Smooth muscle cell (in vitro differentiated cells): ENCODE data around the gene NEDD4L. TPM values are rescaled to one million over a fixed set of nuclear protein-coding genes. Genes with fewer than 3 reads are reported as not detected.

Experiments
- DNase-seq: peaks from one replicate; lab custom pipeline; 2025; ENCODE audit not compliant: unreplicated experiment; lab: John Stamatoyannopoulos, UW
- H2AFZ ChIP-seq: fragments of 200-600 bp; sonication (generic); 2 replicates; pipeline ENCODE4 v1.6.0; 2016; ENCODE audit warnings: antibody characterized with exemption, low read depth, mild to moderate bottlenecking
- H3F3A ChIP-seq: fragments of 200-600 bp; sonication (generic); 2 replicates; pipeline ENCODE4 v1.6.0; 2017; ENCODE audit warnings: antibody characterized with exemption, low read depth
- H3K27ac ChIP-seq: fragments of 200-600 bp; sonication (generic); 2 replicates; pipeline ENCODE4 v1.5.1; 2016; ENCODE audit warnings: low read depth, mild to moderate bottlenecking
- H3K27me3 ChIP-seq: fragments of 200-600 bp; sonication (generic); 2 replicates; pipeline ENCODE4 v1.6.1; 2016; ENCODE audit warnings: low read depth, mild to moderate bottlenecking
- H3K36me3 ChIP-seq: fragments of 200-600 bp; sonication (generic); 2 replicates; pipeline ENCODE4 v1.5.1; 2016; ENCODE audit warnings: low read depth
- H3K4me1 ChIP-seq: fragments of 200-600 bp; sonication (generic); 2 replicates; pipeline ENCODE4 v1.5.1; 2016; ENCODE audit warnings: low read depth
- H3K4me2 ChIP-seq: fragments of 200-600 bp; sonication (generic); 2 replicates; pipeline ENCODE4 v1.6.0; 2016; ENCODE audit warnings: mild to moderate bottlenecking
- H3K4me3 ChIP-seq: fragments of 200-600 bp; sonication (generic); 2 replicates; pipeline ENCODE4 v1.5.1; 2016; ENCODE audit warnings: mild to moderate bottlenecking
- H3K79me2 ChIP-seq: fragments of 200-600 bp; sonication (generic); 2 replicates; pipeline ENCODE4 v1.6.0; 2016; ENCODE audit warnings: low read depth, mild to moderate bottlenecking
- H3K9ac ChIP-seq: fragments of 200-600 bp; sonication (generic); 2 replicates; pipeline ENCODE4 v1.6.0; 2016; ENCODE audit warnings: low read depth
- H3K9me3 ChIP-seq: fragments of 200-600 bp; sonication (generic); replicated peaks from 2 replicates; pipeline ENCODE4 v1.5.1; 2016; ENCODE audit warnings: low read depth
- H4K20me1 ChIP-seq: fragments of 200-600 bp; sonication (generic); 2 replicates; pipeline ENCODE4 v1.6.0; 2016; ENCODE audit warnings: low read depth
- WGBS: methylation state at CpG from one replicate; pipeline ENCODE4 v1.1.7; 2016; ENCODE audit warnings: low lambda C conversion rate; 5-methylcytosine and 5-hydroxymethylcytosine counted together
- polyA plus RNA-seq: library from polyadenylated mRNA; unstranded; fragments of >200 nt; fragmentation: Nextera tagmentation; extraction: Ambion mirVana; gene quantifications from 2 replicates; pipeline ENCODE4 v1.2.1, GENCODE V29; 2016
- total RNA-seq: library from RNA; depleted of rRNA; stranded (reverse); fragments of >200 nt; gene quantifications from 2 replicates; pipeline ENCODE4 v1.2.3, GENCODE V29; 2014
- TF ChIP-seq, protein P1 (sequence below): fragments of 200-600 bp; sonication (generic); IDR thresholded peaks from 2 replicates; pipeline ENCODE4 v1.5.1; 2017; ENCODE audit warnings: borderline replicate concordance, mild to moderate bottlenecking, antibody characterized with exemption; ENCODE audit not compliant: insufficient read depth, poor library complexity, severe bottlenecking

Gene NEDD4L
- total and polyA plus RNA-seq, 2 experiments from 2014 or later = 8.7 to 41.3 TPM

DNA sequence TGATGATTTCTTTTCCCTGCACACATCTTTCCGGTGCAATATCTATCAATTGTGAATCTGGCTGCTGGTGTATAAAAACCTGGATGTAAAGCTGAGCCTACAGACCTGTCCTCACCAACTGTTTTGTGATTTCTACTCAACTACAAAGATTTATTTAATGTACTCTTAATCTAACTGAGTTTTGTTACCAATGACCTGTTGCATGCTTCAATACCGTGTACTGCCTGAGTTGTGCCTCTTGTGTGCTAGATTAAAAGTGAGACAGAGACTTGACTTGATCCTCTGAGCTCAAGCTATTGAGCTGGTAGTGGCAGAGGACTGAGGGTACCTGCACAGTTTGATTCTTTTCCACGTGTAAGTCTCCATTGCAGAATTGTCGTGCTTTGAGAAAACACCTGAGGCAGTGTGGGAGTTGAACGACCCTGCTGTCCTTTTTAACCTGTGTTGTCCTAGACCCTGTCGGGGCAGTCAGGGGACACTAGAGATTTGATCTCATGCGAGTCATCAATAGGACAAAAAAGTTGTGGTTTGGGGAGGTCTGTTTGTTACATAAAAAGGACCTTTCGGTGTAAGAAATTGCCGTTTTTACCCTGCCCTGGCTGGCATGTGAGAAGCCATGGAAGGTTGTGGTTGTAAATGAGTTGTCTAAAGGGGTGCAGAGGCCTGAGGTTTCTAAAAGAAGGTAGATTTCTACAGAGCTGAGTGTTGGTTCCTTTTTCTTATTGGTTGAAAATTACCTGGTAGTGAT is 353.5 kb downstream of the NEDD4L start:
- Histone ChIP-seq H3F3A (no peaks in the 10 kb centered on the region), H3K27me3 (no peaks in the 10 kb centered on the region), H2AFZ (no peak overlapping the region), H3K79me2 (no peaks in the 10 kb centered on the region), H3K36me3 (no peaks in the 10 kb centered on the region), H3K4me1 (no peaks in the 10 kb centered on the region), H3K27ac (no peak overlapping the region), H3K4me2 (no peak overlapping the region), H4K20me1 (no peaks in the 10 kb centered on the region), H3K9me3 (no peaks in the 10 kb centered on the region), H3K4me3 (no peak overlapping the region), H3K9ac (no peak overlapping the region)
- no peak for DNase-seq
- TF ChIP-seq, protein P1, sequence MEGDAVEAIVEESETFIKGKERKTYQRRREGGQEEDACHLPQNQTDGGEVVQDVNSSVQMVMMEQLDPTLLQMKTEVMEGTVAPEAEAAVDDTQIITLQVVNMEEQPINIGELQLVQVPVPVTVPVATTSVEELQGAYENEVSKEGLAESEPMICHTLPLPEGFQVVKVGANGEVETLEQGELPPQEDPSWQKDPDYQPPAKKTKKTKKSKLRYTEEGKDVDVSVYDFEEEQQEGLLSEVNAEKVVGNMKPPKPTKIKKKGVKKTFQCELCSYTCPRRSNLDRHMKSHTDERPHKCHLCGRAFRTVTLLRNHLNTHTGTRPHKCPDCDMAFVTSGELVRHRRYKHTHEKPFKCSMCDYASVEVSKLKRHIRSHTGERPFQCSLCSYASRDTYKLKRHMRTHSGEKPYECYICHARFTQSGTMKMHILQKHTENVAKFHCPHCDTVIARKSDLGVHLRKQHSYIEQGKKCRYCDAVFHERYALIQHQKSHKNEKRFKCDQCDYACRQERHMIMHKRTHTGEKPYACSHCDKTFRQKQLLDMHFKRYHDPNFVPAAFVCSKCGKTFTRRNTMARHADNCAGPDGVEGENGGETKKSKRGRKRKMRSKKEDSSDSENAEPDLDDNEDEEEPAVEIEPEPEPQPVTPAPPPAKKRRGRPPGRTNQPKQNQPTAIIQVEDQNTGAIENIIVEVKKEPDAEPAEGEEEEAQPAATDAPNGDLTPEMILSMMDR = no peak
- 82% methylated on average over 9 of the region's 9 CpGs for WGBS

DNA sequence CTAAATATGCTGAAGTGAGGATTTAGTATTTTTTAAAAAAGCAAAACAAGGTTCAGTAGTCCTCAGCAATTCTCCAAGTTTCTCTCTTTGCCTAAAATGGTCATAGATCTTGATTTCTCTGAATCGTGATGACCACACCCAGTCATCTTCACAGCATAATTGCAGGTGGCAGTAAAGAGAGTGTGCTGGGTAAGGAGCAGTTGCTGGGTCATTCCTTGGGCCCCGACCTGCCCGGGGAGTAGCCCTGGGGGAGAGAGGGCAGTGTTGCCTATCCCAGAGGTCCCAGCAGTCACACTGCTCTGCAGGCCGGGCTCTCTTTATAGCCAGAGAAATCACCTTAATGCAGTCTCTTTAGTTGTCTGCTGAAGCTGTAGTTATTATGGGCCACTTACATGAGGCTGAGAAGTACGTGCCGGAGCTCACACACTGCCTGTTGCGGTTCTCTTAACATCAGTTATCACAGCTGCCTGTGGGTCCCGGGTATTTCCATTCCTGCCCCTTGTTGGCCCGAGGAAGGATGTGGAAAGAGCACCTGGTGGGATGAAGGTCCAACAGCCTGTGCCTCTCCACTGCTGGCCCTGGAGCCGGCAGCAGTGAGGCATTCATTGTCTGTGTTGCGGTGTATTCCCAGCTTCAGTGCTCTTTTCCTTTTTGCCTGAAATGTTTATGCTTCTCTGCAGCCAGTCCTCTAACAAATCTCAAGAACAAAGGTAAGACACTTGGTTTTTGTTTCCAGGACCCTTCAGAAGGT is 354.8 kb downstream of the NEDD4L start:
- Histone ChIP-seq H3K79me2 (no peaks in the 10 kb centered on the region), H3K4me2 (no peak overlapping the region), H2AFZ (no peak overlapping the region), H3K4me1 (no peaks in the 10 kb centered on the region), H3F3A (no peaks in the 10 kb centered on the region), H3K4me3 (no peak overlapping the region), H3K27me3 (no peaks in the 10 kb centered on the region), H3K27ac (no peak overlapping the region), H3K9me3 (no peaks in the 10 kb centered on the region), H3K9ac (no peak overlapping the region), H3K36me3 (no peaks in the 10 kb centered on the region), H4K20me1 (no peaks in the 10 kb centered on the region)
- TF ChIP-seq, protein P1 = no peak
- WGBS = 94% methylated on average over 11 of the region's 11 CpGs
- no peak for DNase-seq

DNA sequence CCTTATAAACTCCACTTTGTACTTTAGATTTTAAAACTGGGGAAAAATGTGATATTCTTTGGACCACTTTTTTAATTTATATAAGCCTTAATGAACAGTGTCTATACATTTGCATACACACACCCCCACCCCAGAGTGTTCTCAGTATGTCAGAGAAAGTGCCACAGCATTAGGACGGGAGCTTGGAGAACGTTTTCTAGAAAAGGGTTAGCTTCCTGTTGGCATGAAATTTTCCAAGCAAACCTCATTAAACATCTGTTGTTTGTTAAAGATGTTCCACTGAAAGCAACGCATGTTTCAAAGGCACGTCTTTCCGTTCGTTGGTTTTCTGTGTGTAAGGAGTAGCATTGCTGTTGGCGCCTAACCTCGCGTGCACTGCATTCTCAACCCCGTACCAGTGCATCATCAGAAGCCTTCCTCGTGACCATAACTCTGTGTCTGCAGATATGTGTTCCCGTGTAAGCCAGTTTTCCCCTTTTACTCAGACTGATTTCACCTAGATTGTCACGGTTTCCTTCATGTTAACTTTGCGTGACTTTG is 356.4 kb downstream of the NEDD4L start:
- 64% methylated on average over 14 of the region's 14 CpGs for WGBS
- Histone ChIP-seq H3K27me3 (no peaks in the 10 kb centered on the region), H3K4me3 (no peak overlapping the region), H3K27ac (no peak overlapping the region), H2AFZ (no peak overlapping the region), H3K4me1 (no peaks in the 10 kb centered on the region), H3K36me3 (no peaks in the 10 kb centered on the region), H3K79me2 (no peaks in the 10 kb centered on the region), H3F3A (no peaks in the 10 kb centered on the region), H3K9ac (no peak overlapping the region), H4K20me1 (no peaks in the 10 kb centered on the region), H3K9me3 (no peaks in the 10 kb centered on the region), H3K4me2 (no peak overlapping the region)
- no peak for DNase-seq
- TF ChIP-seq, protein P1 = no peak
